22Rv1 (cell line): Measurements from ENCODE around the gene FAM3D.

Experiments
- H3K27ac ChIP-seq: fragments of 450-650 bp; 2 replicates; pipeline ENCODE4 v1.5.1; 2017
- CTCF ChIP-seq: fragments of 450-650 bp; IDR thresholded peaks from 2 replicates; pipeline ENCODE4 v1.5.1; 2017; ENCODE audit warnings: mild to moderate bottlenecking
- ZFX ChIP-seq: fragments of 450-650 bp; IDR thresholded peaks from 2 replicates; pipeline ENCODE4 v1.6.1; 2017; ENCODE audit warnings: antibody characterized with exemption, borderline replicate concordance

The FAM3D gene

GRCh38 chr3:58639001-58639400 is 27.6 kb downstream of the FAM3D start:
- H3K27ac ChIP-seq: no peak overlapping the region
- TF ChIP-seq CTCF: no peak

- TF ChIP-seq ZFX (no peak), CTCF (no peak)
- no peak overlapping the region for H3K27ac ChIP-seq
Observed at GRCh38 chr3:58638591-58638990, 28.0 kb downstream of the FAM3D start.

- no peak overlapping the region for H3K27ac ChIP-seq
- no peak for TF ChIP-seq ZFX
- no peak for TF ChIP-seq CTCF
Observed at GRCh38 chr3:58637509-58637908, 29.1 kb downstream of the FAM3D start.

GRCh38 chr3:58635371-58636285 is 30.9 kb downstream of the FAM3D start:
- TF ChIP-seq ZFX: no peak
- H3K27ac ChIP-seq: no peak overlapping the region

- H3K27ac ChIP-seq: no peak overlapping the region
- TF ChIP-seq ZFX: no peak
- no peak for TF ChIP-seq CTCF
Observed at GRCh38 chr3:58633157-58633865, 33.3 kb downstream of the FAM3D start.

- TF ChIP-seq ZFX (no peak), CTCF (no peak)
Observed at GRCh38 chr3:58631742-58632141, 34.8 kb downstream of the FAM3D start.

GRCh38 chr3:58630710-58631092 is 35.9 kb downstream of the FAM3D start:
- H3K27ac ChIP-seq: no peak overlapping the region
- TF ChIP-seq CTCF (no peak), ZFX (no peak)

More at GRCh38 chr3:58631742-58632141, 34.8 kb downstream of the FAM3D start:
- H3K27ac ChIP-seq: no peak overlapping the region
